Omental fat pad (tissue), 4 donors: Measurements from ENCODE around the gene GPC6. TPM values are rescaled to one million over a fixed set of nuclear protein-coding genes. Genes with fewer than 3 reads are reported as not detected.

Experiments used
- ATAC-seq: fragments of 150-250 bp; one replicate; pipeline ENCODE4 v1.9.1; 2016; ENCODE audit warnings: mild to moderate bottlenecking, moderate library complexity; ENCODE audit not compliant: low FRiP score
- DNase-seq: peaks from one replicate; pipeline ENCODE4 v3.0.0-alpha.2; 2019; ENCODE audit warnings: low spot score
- total RNA-seq, 4 donors: library from RNA; depleted of rRNA; stranded (reverse); fragments of >200 nt; gene quantifications; one replicate each; pipeline ENCODE4 v1.1.0, GENCODE V29; 2016
- TF ChIP-seq, protein P1 (sequence below), 3 donors: fragments of 450-650 bp; IDR thresholded peaks; one replicate each; pipeline ENCODE4 v1.5.1; 2016 to 2017; ENCODE audit warnings: antibody characterized with exemption in 3 of 3, mild to moderate bottlenecking in 3 of 3, moderate library complexity in 2 of 3

GPC6 gene
- total RNA-seq, 4 donors from 2014 or later: 9.2 to 24.4 (median 16.4) TPM

GRCh38 chr13:93266681-93267080 lies 40.1 kb downstream of the GPC6 start:
- ATAC-seq: no peak
- DNase-seq: no peak
- TF ChIP-seq, protein P1, sequence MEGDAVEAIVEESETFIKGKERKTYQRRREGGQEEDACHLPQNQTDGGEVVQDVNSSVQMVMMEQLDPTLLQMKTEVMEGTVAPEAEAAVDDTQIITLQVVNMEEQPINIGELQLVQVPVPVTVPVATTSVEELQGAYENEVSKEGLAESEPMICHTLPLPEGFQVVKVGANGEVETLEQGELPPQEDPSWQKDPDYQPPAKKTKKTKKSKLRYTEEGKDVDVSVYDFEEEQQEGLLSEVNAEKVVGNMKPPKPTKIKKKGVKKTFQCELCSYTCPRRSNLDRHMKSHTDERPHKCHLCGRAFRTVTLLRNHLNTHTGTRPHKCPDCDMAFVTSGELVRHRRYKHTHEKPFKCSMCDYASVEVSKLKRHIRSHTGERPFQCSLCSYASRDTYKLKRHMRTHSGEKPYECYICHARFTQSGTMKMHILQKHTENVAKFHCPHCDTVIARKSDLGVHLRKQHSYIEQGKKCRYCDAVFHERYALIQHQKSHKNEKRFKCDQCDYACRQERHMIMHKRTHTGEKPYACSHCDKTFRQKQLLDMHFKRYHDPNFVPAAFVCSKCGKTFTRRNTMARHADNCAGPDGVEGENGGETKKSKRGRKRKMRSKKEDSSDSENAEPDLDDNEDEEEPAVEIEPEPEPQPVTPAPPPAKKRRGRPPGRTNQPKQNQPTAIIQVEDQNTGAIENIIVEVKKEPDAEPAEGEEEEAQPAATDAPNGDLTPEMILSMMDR (IDR thresholded peaks at IDR 0.05): no peak

DNA sequence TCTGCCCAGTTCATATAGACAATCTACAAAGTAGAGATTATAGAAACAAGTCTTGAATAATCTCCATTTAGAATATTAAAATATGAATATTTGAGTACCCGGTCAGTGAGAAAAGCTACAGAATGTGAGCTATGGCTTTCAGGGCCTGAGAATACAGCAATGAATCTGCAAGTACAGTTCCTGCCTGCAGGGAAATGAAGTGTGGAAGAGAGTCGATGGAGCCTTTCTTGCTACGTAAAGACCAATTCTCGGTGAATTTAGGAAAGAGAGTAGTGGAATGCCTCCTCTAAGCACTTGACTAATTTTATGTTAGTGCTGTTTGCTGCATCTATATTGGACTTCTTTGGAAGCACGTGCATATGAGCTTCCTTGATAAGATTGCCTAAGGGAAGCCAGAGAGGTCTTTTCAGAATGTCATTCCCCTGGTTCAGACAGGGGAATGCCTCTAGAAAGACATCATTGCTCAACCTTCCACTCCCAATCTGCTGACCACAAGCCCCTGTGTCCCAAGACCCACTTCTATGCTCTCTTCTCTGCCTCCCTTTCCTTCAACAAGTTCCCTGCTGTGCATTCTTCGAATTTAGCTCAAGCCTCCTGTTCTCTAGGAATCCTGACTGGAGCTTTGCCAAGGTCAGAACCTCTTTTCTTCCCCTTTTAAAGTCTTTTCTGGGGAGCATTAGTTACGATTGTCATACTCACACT lies 41.9 kb downstream of the GPC6 start:
- ATAC-seq (no peak), DNase-seq (no peak)
- TF ChIP-seq, protein P1 (IDR thresholded peaks at IDR 0.05): no peak

DNA sequence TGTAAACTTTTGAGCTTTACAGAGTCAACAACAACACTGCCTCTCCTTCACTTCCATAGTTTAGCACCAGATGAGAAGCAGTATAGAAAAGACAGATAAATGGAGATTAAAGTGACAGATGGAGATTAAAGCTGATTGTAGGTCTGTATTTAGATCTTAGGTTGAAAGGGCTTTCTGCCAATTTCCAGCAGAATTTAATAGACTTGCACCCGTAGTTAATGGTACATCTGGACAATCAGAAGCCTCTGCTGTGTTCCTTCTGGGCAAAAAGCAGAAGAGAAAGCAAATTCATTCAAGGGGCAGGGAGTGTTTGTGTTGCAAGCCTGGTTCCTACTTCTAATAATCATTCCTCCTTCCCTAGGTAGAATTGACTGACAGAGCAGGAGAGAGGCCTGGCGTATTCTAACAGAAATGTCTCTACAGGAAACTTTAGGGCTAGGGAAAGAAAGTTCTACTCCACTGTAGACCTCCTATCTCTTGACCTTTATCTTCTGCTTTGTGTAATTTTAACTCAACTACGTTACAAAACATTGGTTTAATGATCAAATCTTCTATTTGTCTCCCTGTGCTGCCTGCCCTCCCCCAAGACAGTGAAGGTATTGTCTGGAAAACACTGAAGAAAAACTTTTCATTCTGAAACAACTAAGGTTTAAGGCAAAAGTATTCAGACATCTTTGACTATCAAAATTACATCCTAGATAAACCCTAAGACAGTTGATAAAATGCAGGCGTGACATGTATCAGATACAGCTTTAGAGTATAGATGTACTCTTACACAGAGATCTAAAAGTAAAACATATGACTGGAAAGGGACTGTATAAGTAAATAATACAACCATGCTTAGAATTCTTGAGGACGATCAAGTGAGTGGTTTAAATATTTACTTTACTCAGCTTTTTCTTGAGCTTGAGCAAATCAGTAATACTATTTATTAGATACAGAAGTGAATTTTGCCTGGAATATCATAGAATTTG lies 44.4 kb downstream of the GPC6 start:
- TF ChIP-seq, protein P1 (IDR thresholded peaks at IDR 0.05): no peak
- no peak for DNase-seq
- ATAC-seq: no peak

DNA sequence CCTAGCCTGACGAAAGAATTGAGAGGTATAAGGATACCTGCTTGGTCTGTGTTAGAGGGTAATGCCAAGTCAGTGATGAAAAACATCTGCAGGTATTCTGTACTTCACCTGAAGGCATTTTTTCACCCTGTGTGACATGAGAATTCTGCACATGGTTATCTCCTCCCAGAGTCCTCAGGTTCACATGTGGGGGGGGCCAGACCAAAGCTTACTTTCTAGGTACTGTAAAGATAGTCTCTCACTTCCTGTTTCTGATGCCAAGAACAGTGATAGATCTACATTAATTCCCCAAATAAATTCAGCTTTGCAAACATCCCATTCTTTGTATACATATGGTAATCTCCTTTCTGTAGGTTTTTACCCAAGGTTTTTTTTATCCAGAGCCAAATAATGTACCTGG lies 53.4 kb downstream of the GPC6 start:
- DNase-seq (no peak), ATAC-seq (no peak)
- TF ChIP-seq, protein P1 (IDR thresholded peaks at IDR 0.05): no peak

GRCh38 chr13:93280688-93281087 lies 54.1 kb downstream of the GPC6 start:
- no peak for DNase-seq
- no peak for ATAC-seq
- TF ChIP-seq, protein P1 (IDR thresholded peaks at IDR 0.05): no peak

GRCh38 chr13:93283255-93283654 lies 56.6 kb downstream of the GPC6 start:
- TF ChIP-seq, protein P1 (IDR thresholded peaks at IDR 0.05): no peak
- no peak for DNase-seq
- no peak for ATAC-seq
